ENCODE data around the gene INAFM2.

- TF ChIP-seq, protein P1, sequence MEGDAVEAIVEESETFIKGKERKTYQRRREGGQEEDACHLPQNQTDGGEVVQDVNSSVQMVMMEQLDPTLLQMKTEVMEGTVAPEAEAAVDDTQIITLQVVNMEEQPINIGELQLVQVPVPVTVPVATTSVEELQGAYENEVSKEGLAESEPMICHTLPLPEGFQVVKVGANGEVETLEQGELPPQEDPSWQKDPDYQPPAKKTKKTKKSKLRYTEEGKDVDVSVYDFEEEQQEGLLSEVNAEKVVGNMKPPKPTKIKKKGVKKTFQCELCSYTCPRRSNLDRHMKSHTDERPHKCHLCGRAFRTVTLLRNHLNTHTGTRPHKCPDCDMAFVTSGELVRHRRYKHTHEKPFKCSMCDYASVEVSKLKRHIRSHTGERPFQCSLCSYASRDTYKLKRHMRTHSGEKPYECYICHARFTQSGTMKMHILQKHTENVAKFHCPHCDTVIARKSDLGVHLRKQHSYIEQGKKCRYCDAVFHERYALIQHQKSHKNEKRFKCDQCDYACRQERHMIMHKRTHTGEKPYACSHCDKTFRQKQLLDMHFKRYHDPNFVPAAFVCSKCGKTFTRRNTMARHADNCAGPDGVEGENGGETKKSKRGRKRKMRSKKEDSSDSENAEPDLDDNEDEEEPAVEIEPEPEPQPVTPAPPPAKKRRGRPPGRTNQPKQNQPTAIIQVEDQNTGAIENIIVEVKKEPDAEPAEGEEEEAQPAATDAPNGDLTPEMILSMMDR (conservative IDR thresholded peaks at IDR 0.05; ENCODE audit: low read depth in 2 of 2), result no peak
- TF ChIP-seq ETS1 (IDR thresholded peaks at IDR 0.05) (no peak), POLR2AphosphoS5 (IDR thresholded peaks at IDR 0.05; ENCODE audit: low read depth) (no peak), ZNF331 (CRISPR knock-in tag; IDR thresholded peaks at IDR 0.05; ENCODE audit: low read depth) (no peak), EZH2phosphoT487 (IDR thresholded peaks at IDR 0.05; ENCODE audit: unreplicated experiment) (no peak), REST (IDR thresholded peaks at IDR 0.05; ENCODE audit: unreplicated experiment) (no peak), EZH2 (IDR thresholded peaks at IDR 0.05; ENCODE audit: low read depth, unreplicated experiment) (no peak), CREB1 (CRISPR knock-in tag; IDR thresholded peaks at IDR 0.05; ENCODE audit: low read depth) (no peak)
- TF ChIP-seq, protein P2, sequence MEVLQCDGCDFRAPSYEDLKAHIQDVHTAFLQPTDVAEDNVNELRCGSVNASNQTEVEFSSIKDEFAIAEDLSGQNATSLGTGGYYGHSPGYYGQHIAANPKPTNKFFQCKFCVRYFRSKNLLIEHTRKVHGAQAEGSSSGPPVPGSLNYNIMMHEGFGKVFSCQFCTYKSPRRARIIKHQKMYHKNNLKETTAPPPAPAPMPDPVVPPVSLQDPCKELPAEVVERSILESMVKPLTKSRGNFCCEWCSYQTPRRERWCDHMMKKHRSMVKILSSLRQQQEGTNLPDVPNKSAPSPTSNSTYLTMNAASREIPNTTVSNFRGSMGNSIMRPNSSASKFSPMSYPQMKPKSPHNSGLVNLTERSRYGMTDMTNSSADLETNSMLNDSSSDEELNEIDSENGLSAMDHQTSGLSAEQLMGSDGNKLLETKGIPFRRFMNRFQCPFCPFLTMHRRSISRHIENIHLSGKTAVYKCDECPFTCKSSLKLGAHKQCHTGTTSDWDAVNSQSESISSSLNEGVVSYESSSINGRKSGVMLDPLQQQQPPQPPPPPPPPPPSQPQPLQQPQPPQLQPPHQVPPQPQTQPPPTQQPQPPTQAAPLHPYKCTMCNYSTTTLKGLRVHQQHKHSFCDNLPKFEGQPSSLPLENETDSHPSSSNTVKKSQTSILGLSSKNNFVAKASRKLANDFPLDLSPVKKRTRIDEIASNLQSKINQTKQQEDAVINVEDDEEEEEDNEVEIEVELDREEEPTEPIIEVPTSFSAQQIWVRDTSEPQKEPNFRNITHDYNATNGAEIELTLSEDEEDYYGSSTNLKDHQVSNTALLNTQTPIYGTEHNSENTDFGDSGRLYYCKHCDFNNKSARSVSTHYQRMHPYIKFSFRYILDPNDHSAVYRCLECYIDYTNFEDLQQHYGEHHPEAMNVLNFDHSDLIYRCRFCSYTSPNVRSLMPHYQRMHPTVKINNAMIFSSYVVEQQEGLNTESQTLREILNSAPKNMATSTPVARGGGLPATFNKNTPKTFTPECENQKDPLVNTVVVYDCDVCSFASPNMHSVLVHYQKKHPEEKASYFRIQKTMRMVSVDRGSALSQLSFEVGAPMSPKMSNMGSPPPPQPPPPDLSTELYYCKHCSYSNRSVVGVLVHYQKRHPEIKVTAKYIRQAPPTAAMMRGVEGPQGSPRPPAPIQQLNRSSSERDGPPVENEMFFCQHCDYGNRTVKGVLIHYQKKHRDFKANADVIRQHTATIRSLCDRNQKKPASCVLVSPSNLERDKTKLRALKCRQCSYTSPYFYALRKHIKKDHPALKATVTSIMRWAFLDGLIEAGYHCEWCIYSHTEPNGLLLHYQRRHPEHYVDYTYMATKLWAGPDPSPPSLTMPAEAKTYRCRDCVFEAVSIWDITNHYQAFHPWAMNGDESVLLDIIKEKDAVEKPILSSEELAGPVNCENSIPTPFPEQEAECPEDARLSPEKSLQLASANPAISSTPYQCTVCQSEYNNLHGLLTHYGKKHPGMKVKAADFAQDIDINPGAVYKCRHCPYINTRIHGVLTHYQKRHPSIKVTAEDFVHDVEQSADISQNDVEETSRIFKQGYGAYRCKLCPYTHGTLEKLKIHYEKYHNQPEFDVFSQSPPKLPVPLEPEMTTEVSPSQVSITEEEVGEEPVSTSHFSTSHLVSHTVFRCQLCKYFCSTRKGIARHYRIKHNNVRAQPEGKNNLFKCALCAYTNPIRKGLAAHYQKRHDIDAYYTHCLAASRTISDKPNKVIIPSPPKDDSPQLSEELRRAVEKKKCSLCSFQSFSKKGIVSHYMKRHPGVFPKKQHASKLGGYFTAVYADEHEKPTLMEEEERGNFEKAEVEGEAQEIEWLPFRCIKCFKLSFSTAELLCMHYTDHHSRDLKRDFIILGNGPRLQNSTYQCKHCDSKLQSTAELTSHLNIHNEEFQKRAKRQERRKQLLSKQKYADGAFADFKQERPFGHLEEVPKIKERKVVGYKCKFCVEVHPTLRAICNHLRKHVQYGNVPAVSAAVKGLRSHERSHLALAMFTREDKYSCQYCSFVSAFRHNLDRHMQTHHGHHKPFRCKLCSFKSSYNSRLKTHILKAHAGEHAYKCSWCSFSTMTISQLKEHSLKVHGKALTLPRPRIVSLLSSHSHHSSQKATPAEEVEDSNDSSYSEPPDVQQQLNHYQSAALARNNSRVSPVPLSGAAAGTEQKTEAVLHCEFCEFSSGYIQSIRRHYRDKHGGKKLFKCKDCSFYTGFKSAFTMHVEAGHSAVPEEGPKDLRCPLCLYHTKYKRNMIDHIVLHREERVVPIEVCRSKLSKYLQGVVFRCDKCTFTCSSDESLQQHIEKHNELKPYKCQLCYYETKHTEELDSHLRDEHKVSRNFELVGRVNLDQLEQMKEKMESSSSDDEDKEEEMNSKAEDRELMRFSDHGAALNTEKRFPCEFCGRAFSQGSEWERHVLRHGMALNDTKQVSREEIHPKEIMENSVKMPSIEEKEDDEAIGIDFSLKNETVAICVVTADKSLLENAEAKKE (CRISPR knock-in tag; IDR thresholded peaks at IDR 0.05), result no peak
Measured at GRCh38 chr15:40309344-40309862, 14.1 kb upstream of the INAFM2 start.

Measured in GM23338 (cell line).